22Rv1 (cell line): ENCODE data around the gene GPHA2.

ENCODE experiments used
- ZFX ChIP-seq: fragments of 450-650 bp; IDR thresholded peaks from 2 replicates; pipeline ENCODE4 v1.6.1; 2017; ENCODE audit warnings: antibody characterized with exemption, borderline replicate concordance
- TF ChIP-seq, protein P1 (sequence below): fragments of 450-650 bp; IDR thresholded peaks from 2 replicates; pipeline ENCODE4 v1.5.1; 2017; ENCODE audit warnings: mild to moderate bottlenecking

DNA sequence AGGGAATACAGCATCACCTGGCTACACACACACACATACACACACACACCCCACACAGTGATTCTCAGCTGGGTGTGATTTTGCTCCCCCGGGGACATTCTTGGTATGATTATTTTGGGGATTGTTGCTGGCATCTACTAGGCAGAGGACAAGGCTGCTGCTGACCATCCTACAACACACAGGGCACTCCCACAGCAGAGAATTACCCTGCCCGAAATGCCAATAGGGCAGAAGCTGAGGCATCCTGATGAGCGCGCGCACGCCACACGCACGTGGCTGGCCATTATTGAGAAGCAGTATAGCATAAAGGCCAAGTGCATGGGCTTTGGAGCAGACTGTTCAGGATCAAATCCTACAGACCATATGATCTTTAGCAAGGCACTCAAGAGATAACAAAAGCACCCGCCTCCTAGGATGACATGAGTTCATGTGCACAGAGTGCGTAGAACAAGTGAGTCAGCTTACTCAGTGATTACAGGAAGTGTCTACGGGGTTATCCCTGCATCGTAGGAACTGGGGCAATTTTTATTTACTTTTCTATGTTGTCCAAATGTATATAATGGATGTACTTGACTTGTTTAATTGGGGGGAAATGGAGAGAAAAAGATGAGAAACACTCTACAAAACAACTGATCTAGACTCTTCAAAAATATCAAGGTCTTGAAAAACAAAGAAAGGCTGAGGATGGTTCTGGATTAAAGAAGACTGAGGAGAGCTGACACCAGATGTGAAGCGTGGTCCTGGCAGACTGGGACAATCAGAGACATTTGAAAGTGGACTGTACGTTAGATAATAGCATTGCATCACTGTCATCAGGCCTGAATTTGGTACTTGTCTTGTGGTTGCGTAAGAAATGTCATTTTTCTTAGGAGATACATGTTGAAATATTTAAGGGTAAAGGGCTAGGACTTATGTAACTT is 50.1 kb downstream of the GPHA2 start:
- TF ChIP-seq, protein P1, sequence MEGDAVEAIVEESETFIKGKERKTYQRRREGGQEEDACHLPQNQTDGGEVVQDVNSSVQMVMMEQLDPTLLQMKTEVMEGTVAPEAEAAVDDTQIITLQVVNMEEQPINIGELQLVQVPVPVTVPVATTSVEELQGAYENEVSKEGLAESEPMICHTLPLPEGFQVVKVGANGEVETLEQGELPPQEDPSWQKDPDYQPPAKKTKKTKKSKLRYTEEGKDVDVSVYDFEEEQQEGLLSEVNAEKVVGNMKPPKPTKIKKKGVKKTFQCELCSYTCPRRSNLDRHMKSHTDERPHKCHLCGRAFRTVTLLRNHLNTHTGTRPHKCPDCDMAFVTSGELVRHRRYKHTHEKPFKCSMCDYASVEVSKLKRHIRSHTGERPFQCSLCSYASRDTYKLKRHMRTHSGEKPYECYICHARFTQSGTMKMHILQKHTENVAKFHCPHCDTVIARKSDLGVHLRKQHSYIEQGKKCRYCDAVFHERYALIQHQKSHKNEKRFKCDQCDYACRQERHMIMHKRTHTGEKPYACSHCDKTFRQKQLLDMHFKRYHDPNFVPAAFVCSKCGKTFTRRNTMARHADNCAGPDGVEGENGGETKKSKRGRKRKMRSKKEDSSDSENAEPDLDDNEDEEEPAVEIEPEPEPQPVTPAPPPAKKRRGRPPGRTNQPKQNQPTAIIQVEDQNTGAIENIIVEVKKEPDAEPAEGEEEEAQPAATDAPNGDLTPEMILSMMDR: no peak
- no peak for TF ChIP-seq ZFX
